HG03025 (cell line): ENCODE results near the gene ACSS1.

Source experiments
- ATAC-seq: cut with Tn5 transposase; IDR thresholded peaks from one replicate; pipeline ENCODE4 v1.9.1; 2021; ENCODE audit warnings: mild to moderate bottlenecking, moderate library complexity; ENCODE audit not compliant: unreplicated experiment, low FRiP score

Gene ACSS1

DNA sequence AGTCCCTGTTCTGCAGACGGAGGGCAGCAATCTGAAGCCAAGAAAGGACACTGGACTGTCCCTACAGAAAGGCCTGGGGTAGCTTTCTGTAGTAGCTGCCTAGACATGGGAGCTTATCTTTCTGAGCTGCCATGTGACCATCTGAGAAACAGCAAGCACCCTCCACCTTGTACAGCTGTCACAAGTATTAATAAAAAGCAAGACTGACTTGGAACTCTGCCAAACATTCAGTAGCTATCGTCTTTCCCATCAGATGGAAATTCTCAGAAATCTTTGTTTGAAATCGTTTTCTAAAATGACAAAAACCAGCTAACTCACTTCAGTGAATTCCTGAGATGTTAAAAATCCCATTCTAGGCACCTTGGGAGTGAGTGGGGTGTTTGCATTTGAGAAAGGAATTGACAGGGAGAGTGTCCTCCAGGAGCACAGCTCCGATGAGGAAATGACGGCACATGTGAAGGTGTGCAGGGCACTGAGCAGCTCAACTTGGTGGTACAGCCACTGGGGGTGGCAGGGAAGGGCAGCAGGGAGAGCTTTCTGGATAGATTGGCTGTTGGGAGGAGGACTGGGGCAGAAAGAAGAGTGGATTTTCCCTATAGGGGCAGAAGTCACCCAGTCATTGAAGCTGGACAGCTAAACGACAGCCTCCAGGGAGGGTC is 24.5 kb downstream of the ACSS1 start:
- no peak for ATAC-seq

DNA sequence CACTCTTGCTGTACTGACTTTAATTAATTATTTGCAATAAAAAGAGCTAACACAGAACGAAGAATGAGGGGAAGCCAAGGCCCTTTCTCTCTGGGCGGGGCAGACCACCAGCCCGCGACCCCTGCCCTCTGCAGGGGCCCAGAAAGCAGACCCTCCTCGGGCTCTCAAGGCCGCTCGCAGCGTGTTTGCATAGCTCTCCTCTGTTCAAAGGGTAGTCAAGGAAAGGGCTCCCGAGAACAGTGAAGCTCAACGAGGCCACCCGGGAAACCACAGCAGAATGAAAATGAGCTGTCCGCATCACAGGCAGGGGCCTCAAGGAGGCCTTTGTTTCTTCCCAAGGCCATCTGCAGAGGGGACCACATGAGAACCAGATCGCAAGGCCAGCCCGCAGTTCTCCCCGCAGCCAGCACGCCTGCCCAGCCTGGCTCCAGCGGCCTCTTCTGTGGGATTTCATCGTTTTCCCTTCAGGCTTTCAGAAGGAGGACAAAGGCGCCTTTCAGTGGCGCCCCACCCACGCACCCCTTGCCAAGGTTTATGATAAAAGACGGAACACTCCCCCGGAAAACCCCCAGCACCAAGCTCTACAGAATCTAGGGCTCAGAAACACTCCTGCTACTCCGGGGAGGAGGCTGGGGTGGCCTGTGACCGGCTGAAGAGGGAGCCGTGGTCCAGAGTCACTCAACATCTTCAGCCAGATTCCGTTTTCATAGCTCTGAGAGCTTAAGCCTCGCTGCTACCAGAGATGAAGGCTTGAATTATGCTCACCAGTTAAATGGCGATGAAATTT is 25.3 kb downstream of the ACSS1 start:
- no peak for ATAC-seq

DNA sequence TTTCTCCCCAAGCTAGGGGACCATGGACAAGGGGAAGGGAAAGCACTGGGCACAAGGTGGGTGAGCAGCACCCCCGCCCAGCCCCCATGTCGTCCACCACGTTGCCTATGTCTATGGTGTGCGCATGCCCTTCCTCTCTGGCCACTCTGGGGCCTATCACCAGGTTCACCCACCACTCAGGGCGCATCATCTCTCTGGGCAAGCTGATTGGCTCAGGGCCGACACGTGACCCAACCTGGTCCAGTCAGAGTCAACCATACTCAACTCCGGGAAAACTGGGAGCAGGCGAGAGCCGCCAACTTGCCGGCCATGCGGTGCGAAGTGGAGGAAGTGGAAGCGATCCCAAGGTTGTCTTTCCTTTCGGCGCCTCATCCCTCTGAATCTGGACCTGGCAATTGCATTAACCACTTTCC is 25.9 kb downstream of the ACSS1 start:
- no peak for ATAC-seq

DNA sequence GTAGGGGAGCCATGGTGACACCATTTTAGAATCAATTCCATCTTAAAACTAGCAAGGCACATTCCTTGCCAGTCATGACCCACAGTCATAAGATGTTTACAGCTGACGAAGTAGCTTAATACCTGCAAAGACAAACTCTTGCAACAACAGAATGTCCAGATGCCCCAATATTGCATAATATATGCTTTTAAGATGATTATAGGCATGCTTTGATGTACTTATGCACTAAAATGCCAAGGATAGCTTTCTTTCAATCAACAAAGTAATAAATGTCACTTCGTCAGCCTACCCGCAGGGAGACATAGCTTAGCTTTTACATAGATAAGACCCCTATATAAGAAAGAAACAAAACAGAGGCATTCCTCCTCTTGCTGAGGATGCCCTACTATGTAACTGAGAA is 26.7 kb downstream of the ACSS1 start:
- ATAC-seq = no peak

DNA sequence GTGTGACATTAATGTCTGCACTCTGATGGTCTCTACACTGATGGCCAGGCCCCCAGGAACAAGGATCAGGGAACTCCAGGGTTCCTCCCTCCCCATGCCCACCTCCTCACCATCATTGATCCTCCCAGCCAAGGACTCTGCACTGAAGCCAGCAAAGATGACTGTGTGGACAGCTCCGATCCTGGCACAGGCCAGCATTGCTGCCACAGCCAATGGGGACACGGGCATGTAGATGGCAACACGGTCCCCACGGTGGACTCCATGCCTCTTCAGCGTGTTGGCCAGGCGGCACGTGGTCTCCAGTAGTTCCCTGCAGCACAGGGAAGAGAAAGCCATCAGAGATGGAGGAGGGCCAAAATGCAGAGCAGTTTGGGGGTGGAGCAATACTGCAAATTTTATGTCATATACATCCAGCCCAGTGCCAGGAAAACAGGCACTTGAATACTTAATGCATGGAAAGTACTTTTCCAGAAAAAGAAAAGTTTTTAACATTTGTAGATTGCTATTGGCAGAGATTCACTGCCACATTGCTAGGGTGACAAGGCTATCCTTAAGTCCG is 27.2 kb downstream of the ACSS1 start:
- no peak for ATAC-seq

DNA sequence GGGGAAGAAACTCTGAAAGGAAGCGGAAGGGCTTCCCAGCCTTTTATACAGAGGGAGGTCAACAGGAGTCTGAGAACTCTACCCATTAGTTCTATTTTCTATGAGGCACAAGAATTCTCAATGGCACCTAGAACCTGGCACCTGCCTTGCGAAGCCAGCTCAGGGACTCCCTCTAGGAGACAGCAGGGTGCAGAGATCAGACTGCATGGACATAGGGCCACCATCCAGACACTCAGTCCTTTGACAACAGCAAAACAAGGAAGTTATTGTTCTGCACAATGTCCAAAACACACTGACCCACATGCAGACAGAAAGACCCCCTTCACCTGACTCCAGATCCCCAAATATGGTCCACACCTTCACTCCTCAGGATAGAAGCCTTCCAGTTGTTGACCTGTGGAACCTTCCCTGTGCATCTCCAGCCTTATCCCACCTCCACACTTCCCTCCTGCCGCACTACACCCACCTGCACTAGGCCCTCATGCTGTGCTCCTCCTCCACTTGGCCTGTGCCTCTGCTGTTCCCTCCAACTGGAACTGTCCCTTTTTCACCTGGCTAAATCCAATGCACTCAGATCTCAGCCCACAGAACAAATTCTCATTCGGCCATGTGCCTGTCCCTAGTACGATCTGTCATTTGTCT is 27.8 kb downstream of the ACSS1 start:
- no peak for ATAC-seq

DNA sequence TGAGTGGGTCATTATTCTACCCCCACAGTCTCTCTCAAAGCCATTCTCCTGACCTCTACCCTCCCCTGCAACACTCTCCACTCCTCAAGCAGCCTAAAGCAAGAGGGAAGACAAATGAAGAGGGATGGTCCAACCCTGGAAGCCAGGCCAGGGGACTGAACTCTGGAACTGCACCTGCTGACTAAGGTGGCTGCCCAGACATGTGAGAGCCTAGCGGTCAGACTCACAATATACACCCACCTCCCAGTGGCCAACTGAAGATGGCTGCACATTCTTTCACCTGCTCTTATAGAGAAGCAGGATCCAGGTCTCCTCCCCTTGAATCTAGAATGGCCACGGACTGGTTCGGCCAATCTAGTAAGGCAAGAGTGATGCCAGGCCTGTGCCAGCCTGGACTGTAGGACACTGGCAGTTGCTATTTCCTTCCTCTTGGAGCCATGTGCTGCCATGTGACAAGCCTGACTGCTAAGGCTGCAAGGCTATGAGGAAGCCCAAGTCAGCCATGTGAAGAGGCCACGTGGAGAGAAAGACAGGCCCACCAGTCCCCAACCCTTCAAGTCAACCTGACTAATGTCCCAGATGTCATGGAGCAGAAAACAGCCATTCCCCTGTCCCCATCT is 31.8 kb downstream of the ACSS1 start:
- ATAC-seq = no peak

DNA sequence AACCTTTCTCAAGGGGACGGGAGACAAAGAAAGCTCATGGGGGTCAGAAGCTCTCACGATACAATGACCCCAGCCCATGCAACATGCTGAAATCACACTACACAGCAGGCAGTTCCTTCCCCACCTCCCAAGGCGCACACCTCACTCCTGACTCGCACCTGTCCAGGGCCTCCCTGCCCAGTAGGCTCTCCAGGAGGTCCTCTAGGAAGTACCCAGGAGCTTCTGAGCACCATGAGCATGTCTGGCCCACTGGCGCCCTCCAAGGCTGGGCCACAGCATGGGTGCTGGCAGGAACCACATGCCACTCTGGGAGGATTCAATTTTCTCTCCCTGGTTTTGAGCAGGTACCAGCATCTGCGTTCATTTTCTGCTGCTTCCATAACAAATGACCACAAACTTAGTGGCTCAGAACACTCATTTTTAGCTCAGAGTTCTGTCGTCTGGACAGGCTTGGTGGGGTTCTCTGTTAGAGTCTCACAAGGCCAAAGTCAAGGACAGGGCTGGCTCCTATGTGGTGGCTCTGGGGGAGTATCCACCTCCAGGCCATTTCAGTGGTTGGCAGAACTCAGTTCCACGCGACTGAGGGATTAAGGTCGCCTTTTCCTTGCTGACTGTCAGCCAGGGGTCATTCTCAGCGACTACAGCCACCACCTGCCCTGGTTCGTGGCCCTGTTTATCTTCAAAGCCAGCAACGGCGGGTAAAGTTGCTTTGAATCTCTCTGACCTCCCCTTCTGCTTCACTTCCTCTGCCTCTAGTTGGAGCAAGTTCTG is 32.7 kb downstream of the ACSS1 start:
- ATAC-seq = no peak

DNA sequence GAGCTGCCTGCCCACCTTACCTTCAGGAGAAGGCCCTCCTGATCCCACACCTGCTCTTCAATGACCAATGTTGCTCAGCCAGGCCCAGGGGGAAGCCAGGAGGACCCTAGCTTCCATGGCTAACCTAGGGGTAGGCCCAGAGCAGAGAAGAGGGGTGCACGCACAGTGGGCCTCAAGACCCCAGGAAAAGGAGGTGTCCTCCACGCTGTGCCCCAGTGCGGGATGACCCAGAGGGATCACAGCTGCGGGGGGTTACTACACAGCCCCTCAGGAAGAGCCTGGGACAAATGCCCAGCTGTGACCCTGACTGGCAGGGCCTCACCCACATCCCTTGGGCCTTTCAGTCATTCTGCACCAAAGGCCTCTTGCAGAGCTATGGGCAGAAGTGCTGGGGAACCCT is 33.8 kb downstream of the ACSS1 start:
- ATAC-seq = no peak

DNA sequence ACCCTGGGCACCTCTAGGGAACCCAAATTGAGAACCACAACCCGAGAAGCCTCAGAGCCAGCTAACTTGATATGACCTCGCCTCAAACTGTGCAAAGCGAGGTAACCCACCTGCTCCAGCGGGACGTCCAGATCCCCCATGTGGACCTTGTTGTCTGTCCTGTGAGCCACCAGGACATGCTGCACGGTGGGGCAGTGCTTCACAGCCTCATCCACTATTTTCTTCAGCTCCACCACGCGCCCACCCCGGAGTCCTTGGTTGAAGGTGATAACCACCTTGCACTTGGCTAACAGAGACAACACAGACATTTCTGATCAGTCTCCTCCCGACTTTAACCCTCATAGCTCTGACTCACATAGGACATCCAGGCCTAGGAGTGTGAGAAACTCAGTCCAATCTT is 34.6 kb downstream of the ACSS1 start:
- no peak for ATAC-seq

DNA sequence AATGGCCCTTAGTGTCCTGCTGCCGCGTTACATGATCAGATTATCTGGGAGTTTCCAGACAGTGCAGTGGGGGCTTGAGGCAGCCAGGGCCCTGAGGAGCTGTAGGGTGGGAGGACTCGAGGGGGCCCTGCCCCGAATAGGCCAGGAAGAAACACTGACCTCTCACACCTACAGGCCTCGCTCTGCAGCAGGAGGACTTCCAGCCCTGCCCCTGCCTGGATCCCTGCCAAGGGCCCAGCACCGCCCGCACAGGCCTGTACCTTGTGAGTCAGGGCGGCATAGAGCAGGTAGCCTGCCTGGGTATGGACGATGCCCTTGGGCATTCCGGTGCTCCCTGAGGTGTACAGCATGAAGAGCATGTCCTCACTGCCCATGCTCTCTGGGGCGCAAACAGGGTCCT is 35.3 kb downstream of the ACSS1 start:
- no peak for ATAC-seq

DNA sequence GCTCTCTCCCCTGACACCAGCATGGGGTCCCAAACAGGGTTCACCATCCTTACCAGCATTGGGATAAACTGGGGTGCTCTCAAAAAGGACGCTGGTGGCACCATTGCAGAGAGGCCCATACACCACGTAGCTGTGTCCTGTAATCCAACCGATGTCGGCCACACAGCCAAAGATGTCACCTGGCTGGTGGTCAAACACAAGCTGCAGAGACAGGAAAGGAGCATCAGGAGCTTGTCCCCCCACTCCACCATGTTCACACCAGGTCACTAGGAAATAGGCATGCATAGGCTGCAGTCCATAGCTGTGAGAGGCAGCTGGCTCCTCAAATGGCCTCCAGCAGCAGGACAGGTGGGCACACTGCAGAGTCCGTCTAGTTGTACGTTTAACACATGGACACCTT is 36.6 kb downstream of the ACSS1 start:
- ATAC-seq = no peak

DNA sequence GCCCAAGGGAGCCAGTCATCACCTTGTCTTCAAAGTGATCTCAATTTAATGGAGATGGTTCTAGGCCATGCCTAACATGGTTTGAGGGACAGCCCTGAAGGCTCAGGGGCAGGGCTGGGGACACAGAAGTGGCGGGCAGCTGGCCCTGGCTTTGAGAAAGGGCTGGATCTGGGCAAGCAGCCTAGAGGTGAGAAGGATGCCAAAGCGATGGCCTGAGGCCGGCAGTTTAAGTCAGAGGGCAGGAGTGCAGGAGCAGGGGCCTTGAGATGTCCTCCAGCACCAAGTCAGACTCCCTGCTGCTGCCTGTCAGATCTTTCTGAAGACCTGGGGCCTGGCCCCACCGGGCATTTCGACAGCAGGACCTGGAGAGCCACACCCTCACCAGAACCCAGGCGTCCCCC is 37.0 kb downstream of the ACSS1 start:
- no peak for ATAC-seq

DNA sequence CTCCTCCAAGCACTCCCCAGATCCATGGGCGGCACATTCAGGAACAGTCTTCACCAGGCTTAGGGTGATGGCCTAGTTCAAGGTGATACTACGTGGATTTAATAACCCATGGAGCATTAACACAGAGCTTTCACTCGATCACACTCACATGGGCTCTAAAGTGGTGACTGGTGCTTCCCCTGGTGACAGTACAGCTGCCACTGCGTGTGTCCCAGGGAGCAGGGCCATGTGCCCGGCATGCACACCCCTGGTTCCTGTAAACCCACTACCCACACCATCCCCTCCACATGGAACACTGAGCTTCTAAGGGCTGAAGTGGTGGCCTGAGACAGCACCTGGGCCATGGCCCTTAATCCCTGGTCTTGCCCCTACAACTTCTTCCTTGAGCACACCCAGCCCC is 37.6 kb downstream of the ACSS1 start:
- no peak for ATAC-seq

DNA sequence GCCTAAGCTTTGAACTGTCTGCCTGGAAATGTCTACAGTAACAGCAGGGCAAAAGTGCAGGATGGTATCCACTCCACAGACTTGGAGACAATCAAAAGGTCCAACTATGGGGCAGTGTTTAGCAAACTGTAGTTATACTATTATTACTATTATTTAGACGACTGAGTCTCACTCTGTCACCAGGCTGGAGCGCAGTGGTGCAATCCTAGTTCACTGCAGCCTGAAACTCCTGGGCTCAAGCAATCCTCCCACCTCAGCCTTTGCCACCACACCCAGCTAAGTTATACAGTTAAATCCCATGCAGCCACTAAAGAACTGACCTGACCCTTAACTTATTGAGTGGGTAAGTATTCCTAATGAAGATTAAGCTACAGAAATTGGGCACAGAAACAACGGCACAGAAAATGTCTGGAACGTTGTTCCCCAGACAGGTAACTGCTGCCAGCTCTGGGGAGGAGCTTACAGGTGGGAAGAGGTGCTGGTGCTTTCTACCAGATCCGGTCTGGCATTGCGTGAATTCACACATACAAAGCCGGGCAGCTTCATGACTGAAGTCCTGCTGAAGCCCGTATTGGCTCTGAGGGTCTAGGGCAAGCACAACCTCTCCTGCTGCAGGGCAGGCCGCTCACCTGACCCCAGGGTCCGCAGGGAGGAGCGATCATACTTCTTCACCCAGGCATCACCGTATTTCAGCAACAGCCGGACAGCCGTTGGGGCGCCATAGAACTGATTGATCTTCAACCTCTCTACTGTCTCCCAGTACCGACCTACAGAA is 38.4 kb downstream of the ACSS1 start:
- no peak for ATAC-seq

DNA sequence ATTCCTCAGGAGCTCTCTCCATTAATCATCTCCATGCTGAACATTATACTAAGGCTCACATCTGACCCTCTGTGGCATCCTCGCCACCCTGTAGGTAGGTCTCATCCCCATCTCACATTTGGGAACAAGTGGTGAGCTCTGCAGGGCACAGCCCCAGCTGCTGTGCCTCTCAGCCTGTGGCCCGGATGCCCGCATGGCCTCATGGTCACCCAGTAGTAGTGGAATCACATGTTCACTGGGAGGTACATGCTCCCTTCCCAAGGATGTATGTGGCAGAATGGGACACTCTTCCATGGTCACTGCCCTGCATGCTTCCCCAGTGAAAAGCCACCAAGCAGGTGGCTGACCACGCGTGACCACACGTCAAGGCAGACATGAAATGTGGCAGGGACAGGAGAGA is 39.1 kb downstream of the ACSS1 start:
- ATAC-seq = no peak

DNA sequence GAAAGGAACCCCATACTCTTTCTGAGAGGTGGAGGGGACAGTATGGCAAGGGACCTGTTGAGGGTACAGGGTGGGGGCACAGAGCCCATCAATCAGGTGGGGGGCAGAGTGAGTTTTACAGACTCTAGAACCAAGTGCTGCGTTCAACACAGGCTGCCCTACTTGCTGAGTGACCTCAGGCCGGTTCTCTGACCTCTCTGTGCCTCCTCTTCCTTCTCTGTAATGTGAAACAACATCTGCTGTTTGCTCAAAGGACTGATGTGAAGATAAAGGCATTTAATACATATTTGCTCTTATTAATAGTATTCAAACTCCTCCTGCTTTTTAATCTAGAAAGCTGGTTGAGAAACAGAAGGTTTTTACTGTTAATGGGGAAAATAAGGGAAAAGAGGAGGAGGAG is 39.5 kb downstream of the ACSS1 start:
- no peak for ATAC-seq

DNA sequence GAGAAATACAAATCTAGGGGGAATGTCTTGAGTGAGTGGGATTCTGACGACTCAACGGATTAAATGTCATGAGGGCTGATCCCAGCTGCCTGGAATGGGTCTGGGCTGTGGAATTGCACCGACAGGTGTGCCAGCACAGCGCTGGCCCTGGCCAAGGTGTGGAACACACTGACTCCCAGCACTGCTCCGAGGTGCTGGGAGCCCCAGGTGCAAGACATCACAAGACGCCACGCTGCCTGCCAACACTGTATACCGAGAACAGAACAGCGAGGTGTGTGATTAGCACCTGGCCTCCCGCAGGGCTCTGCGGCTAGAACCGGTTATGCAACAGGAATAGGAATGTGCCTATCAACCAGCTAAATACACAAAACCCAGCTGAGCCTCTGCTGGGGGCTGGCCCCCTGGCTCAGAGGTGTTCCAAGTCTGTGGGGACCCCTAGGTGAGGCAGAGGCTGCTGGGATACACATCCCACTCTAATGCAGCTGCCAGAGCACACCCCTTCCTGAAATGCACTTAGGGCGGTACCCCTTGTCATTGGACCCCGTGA is 40.6 kb downstream of the ACSS1 start:
- no peak for ATAC-seq

DNA sequence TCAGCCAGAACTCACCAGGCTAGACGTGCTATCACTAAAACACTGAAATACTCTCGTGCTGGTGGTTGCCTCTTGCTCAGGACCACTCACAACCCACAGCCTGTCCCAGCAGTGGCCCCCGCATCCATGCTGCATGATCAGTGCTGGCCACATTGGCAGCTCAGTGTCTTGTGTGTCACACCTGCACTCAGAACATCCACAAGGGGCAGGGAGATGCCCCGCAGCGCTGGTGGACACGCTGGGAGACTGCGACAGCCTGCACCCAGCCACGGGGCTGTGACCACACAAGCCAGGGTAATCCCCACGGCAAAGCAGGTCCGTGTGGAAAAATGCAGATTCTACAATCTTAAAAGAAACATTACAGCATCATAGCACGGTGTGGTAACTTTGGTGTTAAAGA is 41.5 kb downstream of the ACSS1 start:
- ATAC-seq = no peak
